GM13976 (cell line): Measurements from ENCODE around the gene ZMYND15.
A peak's percentile ranks its signal among the peaks of the same experiment; 100 is the strongest.

Experiments used
- DNase-seq: peaks from one replicate; pipeline ENCODE4 v3.0.0; 2012; ENCODE audit warnings: low spot score
- CTCF ChIP-seq: IDR thresholded peaks from 2 replicates; pipeline ENCODE4 v1.5.1; 2012; ENCODE audit warnings: borderline replicate concordance, mild to moderate bottlenecking; ENCODE audit not compliant: insufficient read depth; ENCODE audit errors: extremely low read depth, missing control alignments, control extremely low read depth
- in situ Hi-C: fragments of 300-500 bp; cut with MboI; formaldehyde crosslinking; loops from one replicate; pipeline ENCODE4 v1.12.0; 2022; ENCODE audit warnings: low sequenced_read_pairs, mixed read lengths, inconsistent platforms; ENCODE audit not compliant: unreplicated experiment

ZMYND15 gene

GRCh38 chr17:4789701-4789950, 50.0 kb downstream of the ZMYND15 start:
- in situ Hi-C loops, result loop anchor here (10.0 kb wide), 1 partner anchor 95 kb away; no protein-coding TSS in a partner anchor
- TF ChIP-seq CTCF, result no peak
- DNase-seq, result no peak

- DNase-seq, result peak; percentile 95
- in situ Hi-C loops, result loop anchor here (10.0 kb wide), 1 partner anchor 95 kb away; no protein-coding TSS in a partner anchor
- peak; percentile 85 for TF ChIP-seq CTCF
These were observed 50.5 kb downstream of the ZMYND15 start for GRCh38 chr17:4789951-4790704.

GRCh38 chr17:4790705-4791088, 51.1 kb downstream of the ZMYND15 start:
- in situ Hi-C loops, result no loop called here
- TF ChIP-seq CTCF, result no peak
- no peak for DNase-seq

- DNase-seq, result no peak
These were observed 55.5 kb downstream of the ZMYND15 start for GRCh38 chr17:4795168-4795567.

More at GRCh38 chr17:4795168-4795567, 55.5 kb downstream of the ZMYND15 start:
- in situ Hi-C loops, result no loop called here
- no peak for TF ChIP-seq CTCF
